PC-3 (cell line): ENCODE measurements around the gene DNM3. TPM values are rescaled to one million over a fixed set of nuclear protein-coding genes. Genes with fewer than 3 reads are reported as not detected.

Experiments
- ATAC-seq: fragments of 200-7000 bp; cut with Tn5 transposase; 2 replicates; pipeline ENCODE4 v1.9.1; 2020; ENCODE audit warnings: mild to moderate bottlenecking, moderate library complexity
- BruUV-seq: library from RNA; stranded (reverse); fragments of 400-500 nt; replicated peaks from 2 replicates; lab custom pipeline; 2021; lab: Mats Ljungman, UMichigan
- CTCF ChIA-PET: fragments of 300-600 bp; sonication (Branson Sonifier 250); formaldehyde crosslinking; loops from one replicate; lab custom pipeline; 2022; ENCODE audit warnings: antibody characterized with exemption; lab: Charles Lee
- POLR2A ChIA-PET: fragments of 300-600 bp; sonication (Branson Sonifier 250); formaldehyde crosslinking; loops from one replicate; lab custom pipeline; 2022; ENCODE audit warnings: antibody characterized with exemption; ENCODE audit not compliant: unreplicated experiment; lab: Charles Lee
- DNase-seq: peaks from one replicate; pipeline ENCODE4 v3.0.0-alpha.2; 2015
- H2AFZ ChIP-seq: fragments of 300-600 bp; sonication (generic); 2 replicates; pipeline ENCODE4 v1.6.0; 2016; ENCODE audit warnings: antibody characterized with exemption, low read length
- H3F3A ChIP-seq: fragments of 300-600 bp; sonication (generic); one replicate; pipeline ENCODE4 v1.6.0; 2017; ENCODE audit warnings: antibody characterized with exemption, low read length, control low read depth, mild to moderate bottlenecking; ENCODE audit not compliant: unreplicated experiment
- H3K27ac ChIP-seq: fragments of 300-600 bp; sonication (generic); 2 replicates; pipeline ENCODE4 v1.5.1; 2016; ENCODE audit warnings: mild to moderate bottlenecking, low read length
- H3K27me3 ChIP-seq: fragments of 300-600 bp; sonication (generic); 2 replicates; pipeline ENCODE4 v1.6.1; 2016; ENCODE audit warnings: low read length, mixed read lengths
- H3K36me3 ChIP-seq: fragments of 300-600 bp; sonication (generic); 2 replicates; pipeline ENCODE4 v1.6.1; 2016; ENCODE audit warnings: low read depth, mixed run types, low read length, mixed read lengths
- H3K4me1 ChIP-seq: fragments of 300-600 bp; sonication (generic); 2 replicates; pipeline ENCODE4 v1.5.1; 2016; ENCODE audit warnings: low read length; ENCODE audit not compliant: insufficient read depth
- H3K4me2 ChIP-seq: fragments of 300-600 bp; sonication (generic); 2 replicates; pipeline ENCODE4 v1.6.0; 2016; ENCODE audit warnings: low read length
- H3K4me3 ChIP-seq: fragments of 300-600 bp; sonication (generic); 2 replicates; pipeline ENCODE4 v1.5.1; 2016; ENCODE audit warnings: mild to moderate bottlenecking, low read length, mixed read lengths
- H3K79me2 ChIP-seq: fragments of 300-600 bp; sonication (generic); 2 replicates; pipeline ENCODE4 v1.6.1; 2017; ENCODE audit warnings: low read length, mixed read lengths
- H3K9ac ChIP-seq: fragments of 300-600 bp; sonication (generic); 2 replicates; pipeline ENCODE4 v1.6.0; 2016; ENCODE audit warnings: mild to moderate bottlenecking, low read length
- H3K9me2 ChIP-seq: fragments of 300-600 bp; sonication (generic); replicated peaks from 2 replicates; pipeline ENCODE4 v1.6.1; 2016; ENCODE audit warnings: mixed run types, low read length, mixed read lengths
- H3K9me3 ChIP-seq: fragments of 300-600 bp; sonication (generic); 2 replicates; pipeline ENCODE4 v1.6.1; 2016; ENCODE audit warnings: low read length, mixed read lengths
- H4K20me1 ChIP-seq: fragments of 300-600 bp; sonication (generic); 2 replicates; pipeline ENCODE4 v1.6.1; 2016; ENCODE audit warnings: low read length, mixed read lengths
- EZH2 ChIP-seq: fragments of 300-600 bp; sonication (generic); IDR thresholded peaks from one replicate; pipeline ENCODE4 v1.6.1; 2017; ENCODE audit warnings: antibody characterized with exemption, mild to moderate bottlenecking, low read length; ENCODE audit not compliant: unreplicated experiment
- EZH2phosphoT487 ChIP-seq: fragments of 300-600 bp; sonication (generic); IDR thresholded peaks from 2 replicates; pipeline ENCODE4 v1.6.1; 2018; ENCODE audit warnings: mild to moderate bottlenecking, antibody characterized with exemption, low read length, borderline replicate concordance
- intact Hi-C: fragments of 100-400 bp; cut with micrococcal nuclease; formaldehyde crosslinking; loops from 2 replicates; pipeline ENCODE4 v1.9.0; 2023
- total RNA-seq: library from RNA; depleted of rRNA; stranded (reverse); fragments of >200 nt; gene quantifications from 2 replicates; pipeline ENCODE4 v1.2.3, GENCODE V29; 2014
- TF ChIP-seq, protein P1 (sequence below): fragments of 300-600 bp; sonication (generic); conservative IDR thresholded peaks from 2 replicates; pipeline ENCODE4 v1.5.1; 2017; ENCODE audit warnings: antibody characterized with exemption, low read depth, mild to moderate bottlenecking, low read length

Gene DNM3
- total RNA-seq, 1 experiment from 2014 or later, result 0.98 TPM

DNA sequence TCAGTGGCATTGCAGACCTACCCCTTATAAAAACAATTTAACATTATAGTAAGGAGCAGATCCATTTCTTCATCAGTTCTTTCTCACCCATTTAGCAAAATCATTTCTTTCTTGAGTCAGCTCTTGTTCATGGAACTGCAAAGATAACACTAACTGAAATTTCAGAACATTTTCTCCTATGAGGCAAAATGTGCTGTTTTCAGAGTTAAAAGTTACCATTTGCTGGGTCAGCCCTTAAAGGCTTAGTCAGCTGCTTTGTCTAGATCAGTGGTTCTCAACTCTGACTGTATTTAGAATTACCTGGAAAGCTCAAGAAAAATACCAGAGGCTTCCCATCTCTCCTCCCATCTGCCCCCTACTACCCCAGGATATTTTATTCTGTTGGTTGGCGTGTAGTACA lies 47.7 kb upstream of the DNM3 start:
- no TSS peak for BruUV-seq
- no peaks in the 10 kb centered on the region for H3K9me2 ChIP-seq
- H3K4me2 ChIP-seq, result peak overlapping the region; percentile 35; the same call in 1 of the 2 replicates
- CTCF ChIA-PET, result no interaction called here
- H2AFZ ChIP-seq, result no peak overlapping the region
- H4K20me1 ChIP-seq, result 0 out of 2 replicates have a peak, but pooled peaks cover 5% of the 10 kb centered on the region
- H3K79me2 ChIP-seq, result peaks cover 32% of the 10 kb centered on the region
- intact Hi-C loops, result no loop called here
- peaks cover 18% of the 10 kb centered on the region for H3K4me1 ChIP-seq
- peaks cover 9% of the 10 kb centered on the region for H3F3A ChIP-seq
- H3K27me3 ChIP-seq, result no peaks in the 10 kb centered on the region
- H3K9me3 ChIP-seq, result no peaks in the 10 kb centered on the region
- ATAC-seq (peak; percentile 11), DNase-seq (no peak)
- TF ChIP-seq EZH2phosphoT487, result no peak
- TF ChIP-seq, protein P1, sequence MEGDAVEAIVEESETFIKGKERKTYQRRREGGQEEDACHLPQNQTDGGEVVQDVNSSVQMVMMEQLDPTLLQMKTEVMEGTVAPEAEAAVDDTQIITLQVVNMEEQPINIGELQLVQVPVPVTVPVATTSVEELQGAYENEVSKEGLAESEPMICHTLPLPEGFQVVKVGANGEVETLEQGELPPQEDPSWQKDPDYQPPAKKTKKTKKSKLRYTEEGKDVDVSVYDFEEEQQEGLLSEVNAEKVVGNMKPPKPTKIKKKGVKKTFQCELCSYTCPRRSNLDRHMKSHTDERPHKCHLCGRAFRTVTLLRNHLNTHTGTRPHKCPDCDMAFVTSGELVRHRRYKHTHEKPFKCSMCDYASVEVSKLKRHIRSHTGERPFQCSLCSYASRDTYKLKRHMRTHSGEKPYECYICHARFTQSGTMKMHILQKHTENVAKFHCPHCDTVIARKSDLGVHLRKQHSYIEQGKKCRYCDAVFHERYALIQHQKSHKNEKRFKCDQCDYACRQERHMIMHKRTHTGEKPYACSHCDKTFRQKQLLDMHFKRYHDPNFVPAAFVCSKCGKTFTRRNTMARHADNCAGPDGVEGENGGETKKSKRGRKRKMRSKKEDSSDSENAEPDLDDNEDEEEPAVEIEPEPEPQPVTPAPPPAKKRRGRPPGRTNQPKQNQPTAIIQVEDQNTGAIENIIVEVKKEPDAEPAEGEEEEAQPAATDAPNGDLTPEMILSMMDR, result no peak
- H3K9ac ChIP-seq, result no peak overlapping the region
- H3K36me3 ChIP-seq, result peaks cover 91% of the 10 kb centered on the region
- POLR2A ChIA-PET, result interaction anchor here (0.6 kb wide), 1 partner anchor 228 kb away, joined by 5 read pairs; no protein-coding TSS in a partner anchor
- H3K4me3 ChIP-seq, result no peak overlapping the region
- H3K27ac ChIP-seq, result peak overlapping the region; percentile 58

DNA sequence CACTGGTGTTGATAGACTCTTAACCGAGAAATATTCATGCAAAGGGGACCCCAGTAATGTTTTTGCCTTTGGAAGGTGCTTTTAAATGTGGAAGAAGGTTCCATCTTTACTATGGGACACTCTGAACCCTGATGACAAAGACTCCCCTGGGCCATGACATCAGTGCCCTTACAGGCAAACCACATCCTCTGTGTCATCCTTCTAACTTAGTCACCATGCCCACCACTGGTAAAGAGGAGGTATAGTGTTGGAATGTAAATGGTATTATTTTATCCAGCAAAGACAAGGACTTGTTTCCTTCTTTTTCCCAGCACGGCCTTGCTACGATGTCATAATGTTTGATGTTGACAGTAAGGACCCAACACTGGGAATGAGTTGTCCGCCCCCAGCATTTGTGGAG lies 47.2 kb upstream of the DNM3 start:
- H3K9ac ChIP-seq, result no peak overlapping the region
- H3K9me3 ChIP-seq, result no peaks in the 10 kb centered on the region
- H2AFZ ChIP-seq, result no peak overlapping the region
- peaks cover 18% of the 10 kb centered on the region for H3K4me1 ChIP-seq
- ATAC-seq (peak; percentile 99), DNase-seq (peak; percentile 95)
- H3K9me2 ChIP-seq, result no peaks in the 10 kb centered on the region
- H4K20me1 ChIP-seq, result 0 out of 2 replicates have a peak, but pooled peaks cover 5% of the 10 kb centered on the region
- CTCF ChIA-PET, result no interaction called here
- peak overlapping the region; percentile 58 for H3K27ac ChIP-seq
- TF ChIP-seq, protein P1, result no peak
- TF ChIP-seq EZH2phosphoT487, result no peak
- TF ChIP-seq EZH2, result no peak
- H3K27me3 ChIP-seq, result no peaks in the 10 kb centered on the region
- no peak overlapping the region for H3K4me3 ChIP-seq
- H3K4me2 ChIP-seq, result peak overlapping the region; percentile 35
- intact Hi-C loops, result no loop called here
- H3K36me3 ChIP-seq, result peaks cover 87% of the 10 kb centered on the region
- BruUV-seq, result no TSS peak
- POLR2A ChIA-PET, result no interaction called here
- peaks cover 27% of the 10 kb centered on the region for H3K79me2 ChIP-seq
- H3F3A ChIP-seq, result peaks cover 9% of the 10 kb centered on the region

DNA sequence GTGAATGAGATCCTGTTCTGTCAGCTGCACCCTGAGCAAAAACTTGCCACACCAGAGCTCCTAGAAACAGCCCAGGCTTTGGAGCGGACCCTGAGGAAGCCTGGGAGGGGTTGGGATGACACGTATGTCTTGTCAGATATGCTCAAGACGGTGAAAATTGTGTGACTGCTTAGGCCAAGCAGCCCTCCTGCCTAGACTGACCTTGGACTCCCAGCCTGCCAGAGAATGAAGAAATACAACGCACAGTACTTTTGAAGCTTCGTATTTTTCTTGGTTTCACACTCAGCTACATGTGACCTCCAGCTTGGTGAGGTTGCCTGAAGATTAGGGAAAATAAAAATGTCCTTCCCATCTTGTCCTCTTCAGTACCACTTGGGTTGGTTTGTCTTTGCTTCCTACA lies 44.7 kb upstream of the DNM3 start:
- intact Hi-C loops, result no loop called here
- CTCF ChIA-PET, result no interaction called here

More for the DNA sequence above, 44.7 kb upstream of the DNM3 start:
- DNase-seq (no peak), ATAC-seq (no peak)
- no peak overlapping the region for H3K27ac ChIP-seq
- no peaks in the 10 kb centered on the region for H3K9me2 ChIP-seq
- H3K36me3 ChIP-seq, result peaks cover 62% of the 10 kb centered on the region
- POLR2A ChIA-PET, result no interaction called here
- no peaks in the 10 kb centered on the region for H3K27me3 ChIP-seq
- BruUV-seq, result no TSS peak
- peaks cover 18% of the 10 kb centered on the region for H3K4me1 ChIP-seq
- H3F3A ChIP-seq, result peaks cover 9% of the 10 kb centered on the region
- H3K79me2 ChIP-seq, result peaks cover 8% of the 10 kb centered on the region
- no peak for TF ChIP-seq EZH2phosphoT487
- TF ChIP-seq EZH2, result no peak
- TF ChIP-seq, protein P1, result no peak
- H3K4me2 ChIP-seq, result no peak overlapping the region
- no peaks in the 10 kb centered on the region for H3K9me3 ChIP-seq
- no peak overlapping the region for H3K9ac ChIP-seq
- no peaks in the 10 kb centered on the region for H4K20me1 ChIP-seq
- H2AFZ ChIP-seq, result no peak overlapping the region
- no peak overlapping the region for H3K4me3 ChIP-seq
